ES-I3 (cell line): ENCODE results near the gene ATP2C2.

Experiments used
- H3K36me3 ChIP-seq: 2 replicates; pipeline ENCODE4 v1.6.1; 2013; ENCODE audit warnings: mild to moderate bottlenecking, low read length, control low read depth, moderate library complexity; ENCODE audit not compliant: insufficient read depth
- H3K4me1 ChIP-seq: 2 replicates; pipeline ENCODE4 v1.6.1; 2013; ENCODE audit warnings: mild to moderate bottlenecking, control low read depth, low read length; ENCODE audit not compliant: insufficient read depth
- H3K9ac ChIP-seq: 2 replicates; pipeline ENCODE4 v1.6.1; 2013; ENCODE audit warnings: low read depth, mild to moderate bottlenecking, low read length, moderate library complexity
- H3K9me3 ChIP-seq: 2 replicates; pipeline ENCODE4 v1.6.1; 2013; ENCODE audit warnings: mild to moderate bottlenecking, low read length, moderate library complexity; ENCODE audit not compliant: control insufficient read depth, insufficient read depth

The ATP2C2 gene

DNA sequence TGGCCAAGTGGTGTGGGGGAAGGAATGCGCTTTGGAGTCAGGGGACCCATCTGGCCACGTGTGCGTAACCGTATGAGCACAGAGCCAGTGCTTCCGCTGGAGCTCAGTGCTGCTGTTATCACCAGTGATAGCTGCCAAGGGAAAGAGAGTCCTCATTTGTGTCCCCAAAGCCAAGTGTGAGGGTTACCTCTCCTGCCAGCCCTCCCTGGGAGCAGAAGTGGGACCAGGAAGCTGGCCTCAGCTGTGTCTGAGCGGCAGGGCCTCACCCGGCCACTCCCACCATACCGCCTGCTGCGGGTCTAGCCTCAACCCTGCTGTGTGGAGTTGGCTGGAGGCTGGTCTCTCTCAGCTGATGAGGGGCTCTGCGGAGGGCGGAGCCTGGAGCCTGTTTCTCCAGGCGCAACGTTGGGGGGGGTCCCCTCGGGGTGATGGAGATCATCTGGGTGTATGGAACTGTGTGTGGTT is 91.6 kb downstream of the ATP2C2 start:
- Histone ChIP-seq H3K9me3 (no peaks in the 10 kb centered on the region), H3K9ac (no peak overlapping the region), H3K4me1 (no peaks in the 10 kb centered on the region), H3K36me3 (no peaks in the 10 kb centered on the region)

DNA sequence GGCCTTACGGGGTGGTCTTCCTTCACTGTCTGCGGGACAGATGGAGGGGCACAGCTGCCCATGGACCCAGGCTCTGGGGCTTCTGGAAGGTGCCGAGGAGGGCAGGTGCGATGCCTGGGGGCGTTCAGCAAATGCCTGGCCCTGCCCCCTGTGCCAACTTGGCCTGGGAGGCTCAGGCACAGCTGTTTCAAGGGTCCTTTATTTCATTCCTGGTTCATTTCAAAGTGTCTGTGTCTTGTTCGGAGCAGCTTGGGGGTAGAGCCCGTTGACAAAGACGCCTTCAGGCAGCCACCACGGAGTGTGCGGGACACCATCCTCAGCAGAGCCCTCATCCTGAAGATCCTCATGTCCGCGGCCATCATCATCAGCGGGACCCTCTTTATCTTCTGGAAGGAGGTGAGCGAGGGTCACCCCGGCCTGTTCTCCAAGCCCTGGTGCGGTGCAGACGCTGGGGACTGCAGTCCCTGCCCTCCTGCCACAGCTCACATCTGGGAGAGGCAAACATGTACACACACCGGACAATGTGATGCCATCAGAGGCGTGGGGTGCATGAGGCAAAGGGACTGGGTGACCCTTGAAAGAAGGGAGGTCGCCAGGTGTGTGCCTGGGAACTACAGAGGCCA is 92.2 kb downstream of the ATP2C2 start:
- Histone ChIP-seq H3K4me1 (no peaks in the 10 kb centered on the region), H3K9ac (no peak overlapping the region), H3K36me3 (no peaks in the 10 kb centered on the region), H3K9me3 (no peaks in the 10 kb centered on the region)

DNA sequence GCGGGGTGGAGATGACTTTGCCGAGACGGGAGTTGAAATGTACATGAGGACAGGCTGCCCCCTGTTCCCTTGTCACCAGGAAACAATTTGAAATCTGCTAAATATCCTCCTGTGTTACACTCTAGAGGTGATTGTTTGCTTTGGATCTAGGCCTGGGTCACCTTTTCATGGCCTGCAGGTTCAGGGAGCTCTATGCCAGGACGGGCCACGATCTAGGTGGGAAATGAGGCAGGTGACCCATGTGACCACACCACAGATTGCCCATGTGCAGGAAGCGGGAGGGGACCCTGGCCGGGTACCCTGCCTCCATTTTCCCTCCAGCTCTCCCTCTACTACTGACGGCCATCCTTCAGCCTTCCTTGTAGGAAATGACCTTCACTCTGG is 92.7 kb downstream of the ATP2C2 start:
- Histone ChIP-seq H3K9me3 (no peaks in the 10 kb centered on the region), H3K36me3 (no peaks in the 10 kb centered on the region), H3K9ac (no peak overlapping the region), H3K4me1 (no peaks in the 10 kb centered on the region)

DNA sequence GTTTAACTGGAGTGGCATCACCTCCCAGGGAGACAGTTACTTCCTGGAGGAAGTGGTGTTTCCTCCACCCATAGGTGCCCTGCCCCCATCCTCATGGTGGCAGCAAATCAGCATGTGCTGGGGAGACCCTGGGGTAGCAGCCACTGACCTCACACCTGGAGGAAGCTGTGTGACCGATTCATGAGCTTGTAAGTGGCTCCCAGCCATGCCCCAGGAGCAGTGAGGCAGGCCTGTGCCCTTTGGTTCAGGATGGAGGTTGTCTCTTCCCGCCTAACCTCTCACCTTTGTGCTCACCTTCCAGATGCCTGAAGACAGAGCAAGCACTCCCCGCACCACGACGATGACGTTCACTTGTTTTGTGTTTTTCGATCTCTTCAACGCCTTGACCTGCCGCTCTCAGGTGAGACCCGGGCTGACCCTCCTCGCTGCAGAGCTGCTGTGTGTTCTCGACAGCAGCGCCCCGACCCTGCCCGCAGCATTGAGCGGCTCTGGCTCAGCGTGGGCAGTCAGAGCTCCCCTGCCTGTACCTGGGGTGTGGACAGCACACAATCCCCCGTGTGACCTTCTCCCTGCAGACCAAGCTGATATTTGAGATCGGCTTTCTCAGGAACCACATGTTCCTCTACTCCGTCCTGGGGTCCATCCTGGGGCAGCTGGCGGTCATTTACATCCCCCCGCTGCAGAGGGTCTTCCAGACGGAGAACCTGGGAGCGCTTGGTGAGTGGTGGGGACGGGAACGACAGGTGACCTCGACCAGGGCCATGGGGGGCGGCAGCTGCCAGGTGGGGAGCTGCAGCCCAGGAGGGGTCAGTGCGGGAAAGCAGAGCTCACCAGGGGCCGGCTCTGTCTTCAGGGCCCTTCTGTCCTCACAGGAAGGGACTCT is 93.3 kb downstream of the ATP2C2 start:
- H3K36me3 ChIP-seq: no peaks in the 10 kb centered on the region
- no peak overlapping the region for H3K9ac ChIP-seq
- H3K9me3 ChIP-seq: peaks cover 1% of the 10 kb centered on the region; the same call in 1 of the 2 replicates
- H3K4me1 ChIP-seq: no peaks in the 10 kb centered on the region

DNA sequence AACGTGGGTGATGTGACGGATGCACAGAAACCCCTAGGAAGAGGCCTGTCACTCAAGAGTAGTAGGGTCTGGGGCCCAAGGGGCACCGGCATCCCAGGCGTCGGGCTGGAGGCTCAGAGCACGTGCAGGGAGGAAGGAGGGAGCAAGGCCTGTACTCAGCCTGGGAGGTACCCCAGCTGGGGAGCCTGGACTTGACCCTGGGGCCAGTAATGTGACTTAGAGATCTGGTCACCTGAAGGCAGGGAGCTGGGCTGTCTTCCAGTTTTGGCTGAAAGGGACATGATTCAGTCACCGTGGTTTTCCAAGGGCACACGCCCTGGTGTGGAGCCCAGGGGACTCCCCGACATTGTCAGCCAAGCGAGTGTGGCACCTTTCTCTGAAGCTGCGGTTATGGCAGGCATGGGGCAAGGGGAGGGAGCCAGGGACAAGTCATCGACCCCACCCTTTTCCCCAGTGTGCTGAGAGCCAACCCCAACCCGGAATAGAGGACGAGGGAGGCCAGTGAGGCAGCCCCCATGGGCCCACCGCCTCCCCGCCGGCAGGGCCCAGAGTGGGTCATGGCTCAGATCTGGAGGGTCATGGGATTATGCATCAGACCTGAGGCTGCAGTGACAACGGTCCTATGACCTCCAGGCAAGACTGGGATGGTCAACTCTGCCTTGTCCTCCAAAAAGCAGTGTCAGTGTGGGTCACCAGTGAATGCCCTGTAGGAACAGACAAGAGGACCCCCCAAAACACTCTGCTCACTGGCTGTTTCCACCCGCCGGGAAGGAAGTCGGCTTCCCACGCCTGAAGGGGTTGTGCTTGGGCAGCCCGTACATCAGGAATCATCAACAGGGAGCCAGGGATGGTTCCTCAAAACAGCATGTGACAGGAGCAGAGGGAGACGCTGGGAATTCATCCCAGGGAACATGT is 94.2 kb downstream of the ATP2C2 start:
- Histone ChIP-seq H3K36me3 (no peaks in the 10 kb centered on the region), H3K9ac (no peak overlapping the region), H3K9me3 (peaks cover 3% of the 10 kb centered on the region; the same call in 1 of the 2 replicates), H3K4me1 (no peaks in the 10 kb centered on the region)

DNA sequence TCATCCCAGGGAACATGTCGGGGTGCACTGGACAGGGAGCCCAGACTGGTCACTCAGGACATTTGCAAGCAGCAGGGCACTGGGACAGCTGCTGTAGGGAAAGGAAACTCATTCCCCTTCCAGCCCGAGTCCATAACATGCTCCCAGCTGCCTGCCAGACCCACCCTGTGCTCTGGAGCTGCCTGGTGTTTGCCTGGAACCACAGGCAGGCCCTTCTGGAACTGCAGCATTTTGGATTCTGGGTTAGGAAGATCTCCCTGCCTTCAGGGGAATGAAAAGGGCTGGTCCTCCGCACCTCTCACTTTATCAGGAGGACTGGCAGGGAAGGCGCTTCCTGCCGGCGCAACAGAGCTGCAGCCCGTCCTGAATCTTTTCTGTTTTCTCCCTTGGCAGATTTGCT is 94.9 kb downstream of the ATP2C2 start:
- peaks cover 3% of the 10 kb centered on the region; the same call in 1 of the 2 replicates for H3K9me3 ChIP-seq
- H3K36me3 ChIP-seq: no peaks in the 10 kb centered on the region
- no peaks in the 10 kb centered on the region for H3K4me1 ChIP-seq
- no peak overlapping the region for H3K9ac ChIP-seq

DNA sequence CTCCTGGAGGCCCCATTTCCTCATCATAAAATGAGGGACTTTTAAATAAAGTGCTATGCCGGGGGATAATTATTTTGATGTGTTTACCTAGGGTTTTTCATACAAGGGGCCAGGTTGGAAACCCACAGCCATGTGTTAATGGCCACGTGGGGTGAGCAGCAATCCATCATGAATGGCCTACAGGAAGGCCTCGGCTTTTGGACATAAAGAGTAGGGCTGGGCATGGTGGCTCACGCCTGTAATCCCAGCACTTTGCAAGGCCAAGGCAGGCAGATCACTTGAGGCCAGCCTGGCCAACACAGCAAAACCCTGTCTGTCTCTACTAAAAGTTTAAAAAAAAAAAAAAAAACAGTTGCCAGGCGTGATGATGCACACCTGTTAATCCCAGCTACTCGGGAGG is 95.8 kb downstream of the ATP2C2 start:
- Histone ChIP-seq H3K9ac (no peak overlapping the region), H3K36me3 (no peaks in the 10 kb centered on the region), H3K4me1 (no peaks in the 10 kb centered on the region), H3K9me3 (peaks cover 3% of the 10 kb centered on the region; the same call in 1 of the 2 replicates)

DNA sequence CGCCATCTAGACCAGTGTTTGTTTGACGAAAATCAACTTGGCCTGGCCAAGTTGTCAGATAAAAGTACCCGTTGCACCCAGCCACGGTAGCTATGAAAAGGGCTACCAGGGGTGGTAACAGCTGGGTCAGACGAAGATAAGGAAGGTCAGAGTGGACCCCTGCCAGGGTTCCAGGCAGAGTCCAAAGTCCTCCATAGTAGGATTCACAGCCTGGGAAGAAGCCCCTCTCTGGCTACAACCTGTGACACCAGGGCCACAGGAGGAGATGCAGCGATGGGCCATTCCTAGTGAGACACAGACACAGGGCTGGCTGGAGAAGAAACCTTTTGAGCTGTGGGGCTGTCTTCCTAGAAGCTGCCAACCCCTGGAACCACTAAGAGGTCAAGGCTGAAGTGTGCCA is 96.8 kb downstream of the ATP2C2 start:
- Histone ChIP-seq H3K4me1 (no peaks in the 10 kb centered on the region), H3K9me3 (peaks cover 3% of the 10 kb centered on the region; the same call in 1 of the 2 replicates), H3K9ac (no peak overlapping the region), H3K36me3 (no peaks in the 10 kb centered on the region)

DNA sequence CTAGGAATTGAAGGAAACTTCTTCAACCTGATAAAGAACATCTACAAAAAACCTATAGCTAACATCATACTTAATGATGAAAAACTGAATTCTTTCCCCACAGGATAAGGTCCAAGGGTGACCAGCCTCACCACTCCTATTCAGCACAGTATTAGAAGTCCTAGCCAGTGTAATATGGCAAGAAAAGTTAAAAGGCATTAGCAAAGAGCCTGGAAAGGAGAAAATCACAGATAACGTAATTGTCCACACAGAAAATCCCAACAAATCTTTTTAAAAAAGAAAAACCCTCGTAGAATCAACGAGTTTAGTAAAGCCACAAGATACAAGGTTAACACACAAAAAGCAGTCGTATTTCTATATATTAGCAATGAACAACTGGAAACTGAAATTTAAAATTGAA is 98.4 kb downstream of the ATP2C2 start:
- peaks cover 5% of the 10 kb centered on the region; the same call in 1 of the 2 replicates for H3K9me3 ChIP-seq
- no peak overlapping the region for H3K9ac ChIP-seq
- no peaks in the 10 kb centered on the region for H3K4me1 ChIP-seq
- no peaks in the 10 kb centered on the region for H3K36me3 ChIP-seq

DNA sequence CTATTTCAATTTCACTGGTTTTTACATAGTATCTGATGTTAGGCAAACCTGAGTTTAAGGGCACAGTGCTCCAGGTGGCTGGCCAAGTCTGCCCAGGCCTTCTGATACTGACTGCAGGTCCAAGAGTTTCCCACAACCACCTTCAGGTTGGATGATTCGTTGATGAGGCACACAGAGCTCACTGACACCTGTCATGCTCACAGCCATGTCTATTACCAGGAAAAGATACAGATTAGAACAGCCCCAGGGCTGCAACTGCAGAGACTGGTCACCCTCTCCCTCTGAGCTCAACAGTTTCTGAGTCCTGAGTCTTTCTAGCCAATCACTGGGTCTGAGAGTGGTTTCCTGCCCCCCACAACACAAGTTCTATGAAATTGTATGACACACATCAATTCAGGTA is 98.9 kb downstream of the ATP2C2 start:
- Histone ChIP-seq H3K36me3 (no peaks in the 10 kb centered on the region), H3K9me3 (peaks cover 8% of the 10 kb centered on the region; the same call in 1 of the 2 replicates), H3K4me1 (no peaks in the 10 kb centered on the region), H3K9ac (no peak overlapping the region)

DNA sequence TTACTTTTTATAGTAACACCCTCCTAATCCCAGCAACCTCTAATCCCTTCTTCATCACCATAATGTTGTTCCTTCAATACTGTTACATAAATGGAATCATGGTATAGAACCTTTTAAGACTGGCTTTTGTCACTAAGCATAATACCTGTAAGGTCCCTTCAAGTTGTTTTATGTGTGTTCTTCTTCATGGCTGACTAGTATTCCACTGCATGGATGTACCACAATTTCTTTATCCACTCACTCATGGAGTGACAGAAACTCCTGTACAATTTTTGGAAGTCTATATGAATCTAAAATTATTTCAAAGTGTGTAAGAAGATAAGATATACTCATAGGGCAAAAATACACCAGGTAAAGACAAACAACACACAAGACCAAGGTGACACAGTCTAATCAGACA is 99.4 kb downstream of the ATP2C2 start:
- peaks cover 10% of the 10 kb centered on the region; the same call in 1 of the 2 replicates for H3K9me3 ChIP-seq
- no peak overlapping the region for H3K9ac ChIP-seq
- H3K36me3 ChIP-seq: no peaks in the 10 kb centered on the region
- no peaks in the 10 kb centered on the region for H3K4me1 ChIP-seq

DNA sequence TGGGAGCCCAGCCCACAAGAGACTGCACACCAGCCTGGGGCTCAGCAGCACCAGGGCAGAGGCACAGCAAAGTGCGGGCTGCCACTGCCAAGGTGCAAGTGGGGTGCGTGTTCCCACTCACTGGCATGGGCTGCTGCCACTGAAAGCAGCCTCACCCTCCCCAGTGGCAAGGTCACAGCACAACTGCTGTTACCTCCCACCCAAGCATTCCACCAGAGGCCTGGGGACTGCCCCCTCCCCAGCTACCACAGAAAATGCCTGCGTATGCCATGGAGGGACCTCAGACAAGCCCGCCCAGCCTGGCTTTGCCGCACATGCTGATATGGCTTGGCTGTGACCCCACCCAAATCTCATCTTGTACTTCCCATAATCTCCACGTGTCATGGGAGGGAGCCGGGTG is 103.0 kb downstream of the ATP2C2 start:
- H3K4me1 ChIP-seq: no peaks in the 10 kb centered on the region
- H3K36me3 ChIP-seq: no peaks in the 10 kb centered on the region
- H3K9me3 ChIP-seq: peaks cover 16% of the 10 kb centered on the region
- no peak overlapping the region for H3K9ac ChIP-seq

DNA sequence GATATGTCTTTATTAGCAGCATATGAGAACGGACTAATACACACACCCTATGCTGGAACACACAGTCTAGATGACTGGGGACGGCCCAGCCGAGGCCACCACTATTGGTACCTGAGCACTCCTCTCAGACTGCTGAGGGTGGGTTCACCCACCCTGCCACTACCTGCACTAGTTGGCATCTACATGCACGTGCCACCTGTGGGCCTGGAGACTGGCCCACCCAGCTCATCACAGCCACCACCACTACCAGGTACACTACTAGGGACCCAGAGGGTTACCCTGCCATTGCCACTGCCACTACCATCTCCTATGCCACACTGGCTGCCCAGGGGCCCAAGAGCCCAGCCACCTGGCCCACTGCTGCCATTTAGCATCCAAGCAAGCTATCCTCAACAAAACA is 103.6 kb downstream of the ATP2C2 start:
- no peak overlapping the region for H3K9ac ChIP-seq
- no peaks in the 10 kb centered on the region for H3K36me3 ChIP-seq
- peaks cover 13% of the 10 kb centered on the region for H3K9me3 ChIP-seq
- H3K4me1 ChIP-seq: no peaks in the 10 kb centered on the region

DNA sequence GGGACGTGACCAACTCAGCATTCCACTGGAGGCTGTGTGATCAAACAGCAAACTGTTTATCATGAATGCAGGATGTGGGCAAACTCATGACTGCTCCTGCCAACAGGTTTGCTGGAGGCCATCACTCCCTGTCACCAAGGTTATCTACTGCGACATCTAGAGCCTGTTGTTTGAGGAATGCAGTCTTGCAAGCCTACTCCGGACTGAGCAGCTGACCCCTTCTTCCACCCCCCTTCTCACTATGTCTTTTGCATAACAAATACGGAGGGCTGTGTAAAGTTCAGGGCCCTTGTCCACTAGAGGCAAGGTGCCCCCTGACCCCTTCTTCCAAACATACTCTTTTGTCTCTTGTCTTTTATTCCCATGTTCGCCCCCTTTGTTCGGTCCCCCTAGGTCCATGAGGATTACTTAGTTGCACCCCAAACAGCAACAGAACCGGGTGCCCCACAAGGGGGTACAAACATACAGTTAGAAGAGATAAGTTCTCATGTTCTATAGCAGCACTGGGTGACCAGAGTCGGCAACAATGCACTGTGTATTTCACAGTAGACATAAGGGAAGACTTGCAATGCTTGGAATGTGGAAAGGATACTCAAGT is 107.4 kb downstream of the ATP2C2 start:
- Histone ChIP-seq H3K4me1 (no peaks in the 10 kb centered on the region), H3K36me3 (0 out of 2 replicates have a peak, but pooled peaks cover 4% of the 10 kb centered on the region), H3K9ac (no peak overlapping the region), H3K9me3 (peaks cover 13% of the 10 kb centered on the region)
